Body of pancreas (tissue), 4 donors: ENCODE data around the gene RAB1A.

Source experiments
- POLR2A ChIP-seq, 3 donors: fragments of 450-650 bp; IDR thresholded peaks; one replicate each; pipeline ENCODE4 v1.6.1; 2016; ENCODE audit warnings: antibody characterized with exemption in 3 of 3, mild to moderate bottlenecking in 2 of 3
- TF ChIP-seq, protein P1 (sequence below), 7 experiments: fragments of 450-650 bp in 4 of 7; fragments of 200-600 bp in 3 of 7; sonication (generic) in 3 of 7; IDR thresholded peaks; one replicate each; pipeline ENCODE4 v1.5.1; 2016 to 2019; ENCODE audit warnings: antibody characterized with exemption in 7 of 7

DNA sequence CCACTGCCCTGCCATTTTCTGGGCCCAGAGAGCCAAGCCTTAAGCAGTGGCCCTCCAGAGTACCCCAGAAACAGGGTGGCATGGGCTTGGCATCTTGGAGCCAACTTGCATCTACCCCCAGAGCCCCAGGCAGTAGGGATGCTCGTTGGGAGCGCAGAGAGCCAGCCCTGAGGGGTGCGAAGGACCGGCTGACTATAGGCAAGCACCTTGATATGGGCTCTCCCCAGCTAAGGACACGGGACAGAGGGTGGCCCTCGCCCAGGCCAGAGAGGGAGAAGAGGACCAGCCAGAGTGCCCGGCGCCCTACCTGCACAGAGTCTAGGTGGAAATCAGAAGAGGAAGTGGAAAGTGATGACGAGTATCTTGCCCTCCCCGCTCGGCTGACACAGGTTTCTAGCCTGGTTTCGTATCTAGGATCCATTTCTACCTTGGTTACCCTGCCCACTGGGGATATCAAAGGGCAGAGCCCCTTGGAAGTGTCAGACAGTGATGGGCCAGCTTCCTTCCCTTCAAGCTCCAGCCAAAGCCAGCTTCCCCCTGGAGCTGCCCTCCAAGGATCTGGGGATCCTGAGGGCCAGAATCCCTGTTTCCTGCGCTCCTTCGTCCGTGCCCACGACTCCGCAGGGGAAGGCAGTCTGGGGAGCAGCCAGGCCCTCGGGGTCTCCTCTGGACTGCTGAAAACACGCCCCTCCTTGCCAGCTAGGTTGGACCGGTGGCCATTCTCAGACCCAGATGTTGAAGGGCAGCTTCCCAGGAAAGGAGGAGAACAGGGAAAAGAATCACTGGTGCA, 57.5 kb downstream of the RAB1A start:
- TF ChIP-seq, protein P1, sequence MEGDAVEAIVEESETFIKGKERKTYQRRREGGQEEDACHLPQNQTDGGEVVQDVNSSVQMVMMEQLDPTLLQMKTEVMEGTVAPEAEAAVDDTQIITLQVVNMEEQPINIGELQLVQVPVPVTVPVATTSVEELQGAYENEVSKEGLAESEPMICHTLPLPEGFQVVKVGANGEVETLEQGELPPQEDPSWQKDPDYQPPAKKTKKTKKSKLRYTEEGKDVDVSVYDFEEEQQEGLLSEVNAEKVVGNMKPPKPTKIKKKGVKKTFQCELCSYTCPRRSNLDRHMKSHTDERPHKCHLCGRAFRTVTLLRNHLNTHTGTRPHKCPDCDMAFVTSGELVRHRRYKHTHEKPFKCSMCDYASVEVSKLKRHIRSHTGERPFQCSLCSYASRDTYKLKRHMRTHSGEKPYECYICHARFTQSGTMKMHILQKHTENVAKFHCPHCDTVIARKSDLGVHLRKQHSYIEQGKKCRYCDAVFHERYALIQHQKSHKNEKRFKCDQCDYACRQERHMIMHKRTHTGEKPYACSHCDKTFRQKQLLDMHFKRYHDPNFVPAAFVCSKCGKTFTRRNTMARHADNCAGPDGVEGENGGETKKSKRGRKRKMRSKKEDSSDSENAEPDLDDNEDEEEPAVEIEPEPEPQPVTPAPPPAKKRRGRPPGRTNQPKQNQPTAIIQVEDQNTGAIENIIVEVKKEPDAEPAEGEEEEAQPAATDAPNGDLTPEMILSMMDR (IDR thresholded peaks at IDR 0.05) = no peak
- TF ChIP-seq POLR2A (IDR thresholded peaks at IDR 0.05) = no peak
